ENCODE results near the gene TRIO. TPM values are rescaled to one million over a fixed set of nuclear protein-coding genes. Genes with fewer than 3 reads are reported as not detected.

The TRIO gene
- polyA plus RNA-seq, 3 donors, result 1.7 to 45.8 (median 2.1) TPM

DNA sequence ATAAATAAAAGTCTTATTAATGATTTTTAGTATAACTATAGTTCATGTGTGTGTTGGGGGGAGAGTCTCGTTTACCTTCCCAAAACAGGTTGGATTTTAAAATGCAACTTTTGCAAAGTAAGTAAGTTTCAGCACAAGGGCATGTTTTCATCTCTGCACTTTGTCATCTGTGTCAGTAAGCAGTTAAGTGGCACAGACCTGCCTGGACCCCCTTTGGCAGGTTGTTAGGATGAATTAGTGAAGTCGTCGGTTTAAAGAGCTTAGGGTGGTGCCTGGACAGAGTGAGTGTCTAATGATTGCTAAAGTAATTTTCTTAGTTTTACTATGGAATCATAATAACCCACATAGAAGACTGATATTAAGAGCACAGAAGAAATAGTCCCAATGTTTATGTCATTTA lies 74.9 kb downstream of the TRIO start:
- H3K9me3 Mint-ChIP-seq, result no peaks in the 10 kb centered on the region
- no peak overlapping the region for H3K9ac ChIP-seq (ENCODE audit: insufficient read depth, low read length, poor library complexity, severe bottlenecking)
- WGBS (ENCODE audit: insufficient coverage), result no CpG with 5 or more reads among the region's 3 CpGs
- H2AFZ ChIP-seq (ENCODE audit: insufficient read depth, low read depth, low read length, poor library complexity, severe bottlenecking), result no peak overlapping the region
- H3K79me2 ChIP-seq (ENCODE audit: insufficient read depth, low read length), result peaks cover 83% of the 10 kb centered on the region
- no peaks in the 10 kb centered on the region for H3K27me3 ChIP-seq (ENCODE audit: control insufficient read depth in 2 of 2, insufficient read depth in 2 of 2, low read length in 2 of 2)
- no peaks in the 10 kb centered on the region for H3K27me3 Mint-ChIP-seq (ENCODE audit: low read depth in 3 of 3)
- no peak overlapping the region for H3K4me3 Mint-ChIP-seq
- no peaks in the 10 kb centered on the region for H3K4me1 ChIP-seq (ENCODE audit: control insufficient read depth in 1 of 2, insufficient read depth in 2 of 2, low read length in 2 of 2)
- peaks cover 89% of the 10 kb centered on the region for H4K20me1 ChIP-seq (ENCODE audit: insufficient read depth, low read length)
- DNase-seq, result no peak
- no peak overlapping the region for H3K27ac ChIP-seq (ENCODE audit: low read depth in 1 of 2, low read length in 2 of 2)
- TF ChIP-seq, protein P1, sequence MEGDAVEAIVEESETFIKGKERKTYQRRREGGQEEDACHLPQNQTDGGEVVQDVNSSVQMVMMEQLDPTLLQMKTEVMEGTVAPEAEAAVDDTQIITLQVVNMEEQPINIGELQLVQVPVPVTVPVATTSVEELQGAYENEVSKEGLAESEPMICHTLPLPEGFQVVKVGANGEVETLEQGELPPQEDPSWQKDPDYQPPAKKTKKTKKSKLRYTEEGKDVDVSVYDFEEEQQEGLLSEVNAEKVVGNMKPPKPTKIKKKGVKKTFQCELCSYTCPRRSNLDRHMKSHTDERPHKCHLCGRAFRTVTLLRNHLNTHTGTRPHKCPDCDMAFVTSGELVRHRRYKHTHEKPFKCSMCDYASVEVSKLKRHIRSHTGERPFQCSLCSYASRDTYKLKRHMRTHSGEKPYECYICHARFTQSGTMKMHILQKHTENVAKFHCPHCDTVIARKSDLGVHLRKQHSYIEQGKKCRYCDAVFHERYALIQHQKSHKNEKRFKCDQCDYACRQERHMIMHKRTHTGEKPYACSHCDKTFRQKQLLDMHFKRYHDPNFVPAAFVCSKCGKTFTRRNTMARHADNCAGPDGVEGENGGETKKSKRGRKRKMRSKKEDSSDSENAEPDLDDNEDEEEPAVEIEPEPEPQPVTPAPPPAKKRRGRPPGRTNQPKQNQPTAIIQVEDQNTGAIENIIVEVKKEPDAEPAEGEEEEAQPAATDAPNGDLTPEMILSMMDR (IDR thresholded peaks at IDR 0.05), result no peak
- H3K36me3 Mint-ChIP-seq, result no peaks in the 10 kb centered on the region
- no peak overlapping the region for H3K4me3 ChIP-seq (replicated peaks in 1 of 3; ENCODE audit: low read depth in 2 of 3, low read length in 3 of 3)
- no peak overlapping the region for H3K27ac Mint-ChIP-seq
- no peak overlapping the region for H3K4me2 ChIP-seq (replicated peaks; ENCODE audit: extremely low read depth, low read length, poor library complexity, severe bottlenecking)
- H3K9me3 ChIP-seq (replicated peaks in 1 of 2; ENCODE audit: control insufficient read depth in 1 of 2, insufficient read depth in 1 of 2, low read length in 2 of 2), result no peaks in the 10 kb centered on the region
- H3K4me1 Mint-ChIP-seq, result peaks cover 32% of the 10 kb centered on the region
- H3K36me3 ChIP-seq (replicated peaks in 1 of 2; ENCODE audit: control insufficient read depth in 1 of 2, insufficient read depth in 2 of 2, low read length in 2 of 2), result no peaks in the 10 kb centered on the region
- intact Hi-C loops (cut with micrococcal nuclease), result no loop called here

DNA sequence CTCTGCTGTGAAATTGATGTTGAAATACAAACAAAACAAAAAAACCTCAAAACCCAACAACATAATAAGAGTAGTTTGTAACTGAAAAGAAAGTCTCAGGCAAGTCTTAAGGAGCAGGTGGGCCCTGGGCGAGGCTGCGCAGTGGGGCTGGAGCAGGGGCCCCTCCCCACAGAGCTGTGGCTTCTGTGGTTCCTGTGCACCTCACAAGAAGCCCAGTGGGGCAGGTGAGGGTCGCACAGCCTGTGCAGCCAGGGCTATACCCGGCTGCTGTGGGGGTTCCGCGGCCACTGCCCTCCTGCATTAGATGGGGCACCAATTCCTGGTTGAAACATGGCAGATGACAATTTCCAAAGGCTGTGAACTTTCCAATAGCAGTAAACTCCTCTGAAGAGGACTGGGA lies 75.3 kb downstream of the TRIO start:
- H3K9ac ChIP-seq (ENCODE audit: insufficient read depth, low read length, poor library complexity, severe bottlenecking), result no peak overlapping the region
- H3K79me2 ChIP-seq (ENCODE audit: insufficient read depth, low read length), result peaks cover 80% of the 10 kb centered on the region
- H3K9me3 Mint-ChIP-seq, result no peaks in the 10 kb centered on the region
- no peak overlapping the region for H3K4me3 ChIP-seq (replicated peaks in 1 of 3; ENCODE audit: low read depth in 2 of 3, low read length in 3 of 3)
- no peaks in the 10 kb centered on the region for H3K36me3 ChIP-seq (replicated peaks in 1 of 2; ENCODE audit: control insufficient read depth in 1 of 2, insufficient read depth in 2 of 2, low read length in 2 of 2)
- no peaks in the 10 kb centered on the region for H3K36me3 Mint-ChIP-seq
- H3K27me3 Mint-ChIP-seq (ENCODE audit: low read depth in 3 of 3), result no peaks in the 10 kb centered on the region
- no peaks in the 10 kb centered on the region for H3K4me1 ChIP-seq (ENCODE audit: control insufficient read depth in 1 of 2, insufficient read depth in 2 of 2, low read length in 2 of 2)
- no peaks in the 10 kb centered on the region for H3K27me3 ChIP-seq (ENCODE audit: control insufficient read depth in 2 of 2, insufficient read depth in 2 of 2, low read length in 2 of 2)
- peaks cover 91% of the 10 kb centered on the region for H4K20me1 ChIP-seq (ENCODE audit: insufficient read depth, low read length)
- no peak overlapping the region for H3K4me2 ChIP-seq (replicated peaks; ENCODE audit: extremely low read depth, low read length, poor library complexity, severe bottlenecking)
- H3K4me1 Mint-ChIP-seq, result peaks cover 37% of the 10 kb centered on the region
- H2AFZ ChIP-seq (ENCODE audit: insufficient read depth, low read depth, low read length, poor library complexity, severe bottlenecking), result no peak overlapping the region
- intact Hi-C loops (cut with micrococcal nuclease), result no loop called here
- no peak overlapping the region for H3K27ac ChIP-seq (ENCODE audit: low read depth in 1 of 2, low read length in 2 of 2)
- H3K4me3 Mint-ChIP-seq, result no peak overlapping the region
- DNase-seq, result no peak
- 77% methylated on average over 6 of the region's 6 CpGs for WGBS (ENCODE audit: insufficient coverage)
- no peaks in the 10 kb centered on the region for H3K9me3 ChIP-seq (replicated peaks in 1 of 2; ENCODE audit: control insufficient read depth in 1 of 2, insufficient read depth in 1 of 2, low read length in 2 of 2)
- no peak overlapping the region for H3K27ac Mint-ChIP-seq
- TF ChIP-seq, protein P1 (IDR thresholded peaks at IDR 0.05), result no peak

Data from CD14-positive monocyte (primary cell).